Activated T-helper 2 cell treated with anti-CD3 and anti-CD28 coated beads, Interferon-gamma antibody, Interleukin-2, Interleukin-4, amounts not matched to agents 10 μg/mL and 5 μg/mL and 100 μg/mL, durations not matched to agents 14 hours and 24 hours and 36 hours (primary cell): ENCODE results near the gene SREK1IP1. TPM values are rescaled to one million over a fixed set of nuclear protein-coding genes. Genes with fewer than 3 reads are reported as not detected.

Experiments
- DNase-seq: peaks from one replicate; pipeline ENCODE4 v3.0.0; 2021; ENCODE audit warnings: low spot score
- H3K27ac Mint-ChIP-seq: one replicate; pipeline ENCODE4 v1.8.0; 2021; ENCODE audit warnings: mixed read lengths
- H3K27me3 Mint-ChIP-seq: one replicate; pipeline ENCODE4 v1.8.0; 2021; ENCODE audit warnings: low read depth, mixed read lengths
- H3K36me3 Mint-ChIP-seq: one replicate; pipeline ENCODE4 v1.8.0; 2021; ENCODE audit warnings: low read depth, mixed read lengths
- H3K4me1 Mint-ChIP-seq: one replicate; pipeline ENCODE4 v1.8.0; 2021; ENCODE audit warnings: low read depth, mixed read lengths
- H3K4me3 Mint-ChIP-seq: one replicate; pipeline ENCODE4 v1.8.0; 2021; ENCODE audit warnings: low read depth, mild to moderate bottlenecking, moderate library complexity, mixed read lengths
- H3K9me3 Mint-ChIP-seq: one replicate; pipeline ENCODE4 v1.8.0; 2021; ENCODE audit warnings: mixed read lengths
- intact Hi-C: fragments of 100-400 bp; cut with micrococcal nuclease; formaldehyde crosslinking; loops from one replicate; pipeline ENCODE4 v1.15.1; 2023
- total RNA-seq: library from RNA; stranded (reverse); gene quantifications from 2 replicates; pipeline ENCODE4 v1.2.3, GENCODE V29; 2022

SREK1IP1 gene
- 30.9 and 32.9 TPM in 2 replicates for total RNA-seq

DNA sequence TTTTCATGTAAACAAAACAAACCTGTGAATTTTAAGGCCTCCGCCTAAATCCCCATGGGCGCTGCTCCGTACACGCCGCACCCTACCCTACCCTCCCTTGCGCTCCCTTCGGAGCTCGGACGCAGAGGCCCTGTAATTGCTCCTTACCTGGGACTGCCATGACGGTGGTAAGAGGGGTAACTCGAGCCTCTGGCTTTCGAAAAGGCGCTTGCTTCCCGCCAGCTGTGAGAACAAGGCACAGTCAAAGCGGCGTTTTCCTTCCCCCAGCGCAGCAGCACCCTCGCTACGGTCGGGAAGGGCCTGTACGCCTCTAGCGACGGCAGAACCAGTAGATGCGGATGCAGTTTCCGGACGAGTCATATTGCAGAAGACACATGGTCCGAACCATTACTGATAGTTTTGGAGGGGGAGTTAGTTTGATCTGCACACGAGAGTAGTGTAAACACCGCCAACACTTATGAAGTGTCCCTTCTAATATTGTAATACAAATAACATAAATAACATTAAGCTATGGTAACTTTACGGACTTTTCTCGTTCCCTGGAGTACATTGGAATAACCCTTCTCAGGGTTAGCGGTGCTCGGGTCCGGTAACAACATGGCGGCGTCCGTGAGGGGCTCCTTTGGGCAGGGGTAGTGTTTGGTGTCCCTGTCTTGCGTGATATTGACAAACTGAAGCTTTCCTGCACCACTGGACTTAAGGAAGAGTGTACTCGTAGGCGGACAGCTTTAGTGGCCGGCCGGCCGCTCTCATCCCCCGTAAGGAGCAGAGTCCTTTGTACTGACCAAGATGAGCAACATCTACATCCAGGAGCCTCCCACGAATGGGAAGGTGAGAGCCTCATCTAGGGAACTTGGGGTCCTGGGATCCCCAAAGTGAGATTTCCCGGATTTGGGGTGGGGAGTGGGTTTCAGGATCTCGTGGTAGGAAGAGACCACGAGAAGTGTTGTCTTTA lies at the start of gene SREK1IP1, which contains the start of gene CWC27:
TSS of gene SREK1IP1 (minus strand) at position 334 of the 955 bp plus-strand sequence. CDS start at position 160, 174 bp downstream.
TSS of gene CWC27 (plus strand) at position 573 of the 955 bp plus-strand sequence. CDS start at position 790, 217 bp downstream.
- intact Hi-C loops, result loop anchor here (1.0 to 5.0 kb wide), 5 partner anchors 16 to 856 kb away; partner anchors contain the start of genes ADAMTS6, CENPK, PPWD1 and SHLD3
- Mint-ChIP-seq H3K4me1 (peaks cover 47% of the 10 kb centered on the region), H3K27me3 (no peaks in the 10 kb centered on the region), H3K4me3 (peak within 1 kb of the TSS; percentile 98), H3K36me3 (peaks cover 18% of the 10 kb centered on the region), H3K27ac (peak within 1 kb of the TSS; percentile 96), H3K9me3 (no peaks in the 10 kb centered on the region)
- DNase-seq, result peak; percentile 79

DNA sequence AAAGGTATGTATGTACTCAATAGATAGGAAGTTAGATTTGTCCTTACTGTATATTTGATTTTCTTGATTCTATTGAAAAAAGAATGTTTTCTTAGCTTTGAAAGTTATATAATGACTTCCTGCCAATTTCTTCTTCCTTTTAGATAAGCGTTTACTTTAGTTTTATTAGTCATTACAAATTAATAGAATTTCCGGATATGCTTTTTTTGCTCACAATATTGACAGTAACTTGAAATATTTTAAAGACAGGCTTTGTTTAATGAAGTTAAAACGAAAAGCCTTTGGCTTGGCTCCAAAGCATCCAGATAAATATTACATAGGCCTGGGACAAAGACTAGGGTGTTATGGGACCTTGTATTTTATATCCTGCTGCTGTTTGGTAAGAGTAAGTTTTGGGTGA lies 49.8 kb upstream of the SREK1IP1 start:
- intact Hi-C loops, result loop anchor here (10.0 kb wide), 1 partner anchor 287 kb away; no protein-coding TSS in a partner anchor
- no peaks in the 10 kb centered on the region for H3K27me3 Mint-ChIP-seq
- H3K4me3 Mint-ChIP-seq, result no peak overlapping the region
- no peak for DNase-seq
- peaks cover 5% of the 10 kb centered on the region for H3K9me3 Mint-ChIP-seq
- no peak overlapping the region for H3K27ac Mint-ChIP-seq
- H3K36me3 Mint-ChIP-seq, result peaks cover 35% of the 10 kb centered on the region
- peaks cover 25% of the 10 kb centered on the region for H3K4me1 Mint-ChIP-seq

DNA sequence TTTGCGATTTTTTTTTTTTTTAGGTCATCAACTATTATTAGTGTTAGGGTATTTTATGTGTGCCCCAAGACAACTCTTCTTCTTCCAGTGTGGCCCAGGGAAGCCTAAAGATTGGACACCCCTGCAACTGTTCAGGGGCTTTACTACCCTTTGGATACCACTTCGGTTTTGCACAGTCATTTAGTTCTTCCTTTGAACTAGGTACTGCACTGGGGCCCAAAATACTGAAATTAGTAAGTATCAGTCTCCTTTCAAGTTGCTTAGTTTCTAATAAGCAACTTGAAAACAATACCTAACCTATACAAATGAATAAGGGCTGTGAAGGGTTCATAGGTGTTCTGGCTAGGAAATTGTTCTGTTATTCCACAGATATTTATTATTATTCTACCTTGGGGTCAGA lies 45.6 kb upstream of the SREK1IP1 start:
- intact Hi-C loops, result loop anchor here (5.0 to 10.0 kb wide), 3 partner anchors 223 to 373 kb away; no protein-coding TSS in a partner anchor
- H3K9me3 Mint-ChIP-seq, result no peaks in the 10 kb centered on the region
- no peak overlapping the region for H3K4me3 Mint-ChIP-seq
- H3K36me3 Mint-ChIP-seq, result peaks cover 21% of the 10 kb centered on the region
- H3K27ac Mint-ChIP-seq, result no peak overlapping the region
- no peaks in the 10 kb centered on the region for H3K27me3 Mint-ChIP-seq
- no peak for DNase-seq
- H3K4me1 Mint-ChIP-seq, result peaks cover 14% of the 10 kb centered on the region

DNA sequence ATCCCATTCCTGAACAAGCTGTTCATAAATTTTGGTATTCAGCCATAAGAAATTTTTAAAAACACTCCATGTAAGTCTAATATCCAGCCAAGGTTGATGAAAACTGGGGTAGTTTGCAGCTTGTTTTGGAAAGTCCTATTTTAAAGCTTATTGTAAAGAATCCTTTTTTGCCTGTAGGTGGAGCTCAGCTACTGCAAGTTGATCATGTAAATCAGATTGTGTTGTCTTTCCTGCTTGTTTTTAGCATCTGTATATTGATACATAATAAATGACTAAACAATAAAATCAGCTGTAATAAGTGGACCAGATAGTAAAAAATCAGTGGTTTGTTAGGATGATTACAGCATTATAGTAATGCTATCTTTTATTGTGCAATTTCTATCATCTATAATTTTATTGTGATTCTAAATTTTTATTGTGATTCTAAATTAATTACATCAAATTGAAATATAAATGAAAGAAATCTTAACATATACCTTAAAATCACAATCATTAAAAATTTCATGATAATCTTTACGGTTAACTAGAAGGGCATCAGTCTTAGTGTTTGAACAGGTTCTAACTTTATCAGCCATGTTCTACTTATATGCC lies 42.7 kb upstream of the SREK1IP1 start:
- H3K27ac Mint-ChIP-seq, result no peak overlapping the region
- peaks cover 7% of the 10 kb centered on the region for H3K4me1 Mint-ChIP-seq
- H3K27me3 Mint-ChIP-seq, result no peaks in the 10 kb centered on the region
- intact Hi-C loops, result loop anchor here (1.0 to 10.0 kb wide), 4 partner anchors 226 to 672 kb away; no protein-coding TSS in a partner anchor
- H3K36me3 Mint-ChIP-seq, result peaks cover 7% of the 10 kb centered on the region
- H3K9me3 Mint-ChIP-seq, result no peaks in the 10 kb centered on the region
- no peak for DNase-seq
- H3K4me3 Mint-ChIP-seq, result no peak overlapping the region

DNA sequence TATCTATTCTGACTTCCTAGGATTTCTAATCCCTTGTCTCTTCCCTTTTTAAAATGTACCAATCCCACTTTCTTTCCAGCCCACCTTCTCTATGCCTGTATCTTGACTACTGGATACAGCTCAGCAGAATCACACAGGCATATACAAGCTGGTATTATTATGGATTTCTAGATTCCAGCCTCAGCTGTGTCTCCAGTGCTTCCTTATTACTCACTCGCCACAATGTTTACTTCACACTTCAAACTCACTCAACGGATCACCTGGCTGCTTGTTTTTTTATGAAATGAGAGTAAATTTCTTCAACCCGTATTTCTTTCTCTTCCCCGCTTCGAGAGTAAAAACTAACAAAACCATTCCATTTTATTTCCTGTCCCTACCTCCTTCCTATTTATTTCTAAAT lies 39.0 kb upstream of the SREK1IP1 start:
- no peaks in the 10 kb centered on the region for H3K9me3 Mint-ChIP-seq
- no peak for DNase-seq
- no peaks in the 10 kb centered on the region for H3K27me3 Mint-ChIP-seq
- intact Hi-C loops, result no loop called here
- H3K4me3 Mint-ChIP-seq, result no peak overlapping the region
- H3K27ac Mint-ChIP-seq, result no peak overlapping the region
- H3K4me1 Mint-ChIP-seq, result no peaks in the 10 kb centered on the region
- peaks cover 3% of the 10 kb centered on the region for H3K36me3 Mint-ChIP-seq

DNA sequence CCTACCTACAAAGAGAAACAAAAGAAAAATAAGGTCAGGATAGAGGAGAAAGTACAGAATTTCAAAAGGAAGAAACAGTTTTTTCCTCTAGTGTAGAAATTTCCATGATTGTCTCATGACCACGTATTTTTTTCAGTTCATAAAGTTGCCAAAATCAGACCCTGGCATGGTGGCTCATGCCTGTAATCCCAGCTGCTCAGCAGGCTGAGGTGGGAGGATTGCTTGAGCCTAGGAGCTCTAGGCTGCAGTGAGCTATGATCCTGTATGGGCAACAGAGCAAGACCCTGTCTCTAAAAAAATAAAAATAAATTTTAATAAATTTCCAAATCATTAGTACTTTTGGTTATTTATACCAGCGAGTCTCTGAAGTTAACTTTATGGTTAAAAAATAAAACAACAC lies 38.0 kb upstream of the SREK1IP1 start:
- no peaks in the 10 kb centered on the region for H3K4me1 Mint-ChIP-seq
- no peak overlapping the region for H3K4me3 Mint-ChIP-seq
- no peaks in the 10 kb centered on the region for H3K9me3 Mint-ChIP-seq
- intact Hi-C loops, result no loop called here
- no peak for DNase-seq
- peaks cover 3% of the 10 kb centered on the region for H3K36me3 Mint-ChIP-seq
- no peak overlapping the region for H3K27ac Mint-ChIP-seq
- no peaks in the 10 kb centered on the region for H3K27me3 Mint-ChIP-seq

DNA sequence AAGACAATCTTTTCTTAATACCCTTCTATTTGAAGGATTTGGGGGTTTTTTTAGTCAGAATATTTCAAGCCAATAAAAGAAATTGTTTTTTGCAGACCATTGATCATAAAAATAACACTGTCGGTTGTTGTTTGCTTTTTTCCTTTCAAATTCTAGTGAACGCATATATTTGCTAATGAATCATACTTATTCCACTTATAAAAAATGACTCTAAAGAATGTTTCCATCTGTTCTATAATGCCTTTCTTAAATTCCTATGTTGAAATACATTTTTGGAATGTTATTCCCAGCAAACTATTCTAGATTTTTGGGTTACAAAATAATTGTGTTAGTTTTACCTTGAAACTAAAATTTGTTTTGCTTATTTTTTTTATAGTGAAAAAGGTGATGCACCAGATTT lies 32.4 kb upstream of the SREK1IP1 start:
- no peak for DNase-seq
- no peaks in the 10 kb centered on the region for H3K27me3 Mint-ChIP-seq
- peaks cover 9% of the 10 kb centered on the region for H3K36me3 Mint-ChIP-seq
- H3K4me1 Mint-ChIP-seq, result no peaks in the 10 kb centered on the region
- H3K4me3 Mint-ChIP-seq, result no peak overlapping the region
- intact Hi-C loops, result no loop called here
- no peak overlapping the region for H3K27ac Mint-ChIP-seq
- H3K9me3 Mint-ChIP-seq, result no peaks in the 10 kb centered on the region

DNA sequence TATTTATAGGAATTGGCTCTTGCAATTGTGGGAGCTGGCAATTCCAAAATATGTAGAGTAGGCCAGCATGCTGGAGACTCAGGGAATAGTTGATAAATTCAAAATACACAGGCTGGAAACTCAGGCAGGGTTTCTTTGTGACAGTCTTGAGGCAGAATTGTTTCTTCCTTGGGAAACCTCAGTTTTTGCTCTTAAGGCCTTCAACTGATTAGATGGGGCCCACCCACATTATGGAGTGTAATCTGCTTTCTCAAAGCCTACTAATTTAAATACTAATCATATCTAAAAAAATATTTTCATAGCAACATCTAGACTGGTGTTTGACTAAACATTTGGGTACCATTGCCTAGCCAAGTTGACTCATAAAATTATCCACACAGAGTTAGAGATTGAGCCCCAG lies 27.8 kb upstream of the SREK1IP1 start:
- no peak for DNase-seq
- Mint-ChIP-seq H3K36me3 (peaks cover 9% of the 10 kb centered on the region), H3K4me1 (no peaks in the 10 kb centered on the region), H3K4me3 (no peak overlapping the region), H3K27me3 (no peaks in the 10 kb centered on the region), H3K9me3 (no peaks in the 10 kb centered on the region), H3K27ac (no peak overlapping the region)
- intact Hi-C loops, result no loop called here

DNA sequence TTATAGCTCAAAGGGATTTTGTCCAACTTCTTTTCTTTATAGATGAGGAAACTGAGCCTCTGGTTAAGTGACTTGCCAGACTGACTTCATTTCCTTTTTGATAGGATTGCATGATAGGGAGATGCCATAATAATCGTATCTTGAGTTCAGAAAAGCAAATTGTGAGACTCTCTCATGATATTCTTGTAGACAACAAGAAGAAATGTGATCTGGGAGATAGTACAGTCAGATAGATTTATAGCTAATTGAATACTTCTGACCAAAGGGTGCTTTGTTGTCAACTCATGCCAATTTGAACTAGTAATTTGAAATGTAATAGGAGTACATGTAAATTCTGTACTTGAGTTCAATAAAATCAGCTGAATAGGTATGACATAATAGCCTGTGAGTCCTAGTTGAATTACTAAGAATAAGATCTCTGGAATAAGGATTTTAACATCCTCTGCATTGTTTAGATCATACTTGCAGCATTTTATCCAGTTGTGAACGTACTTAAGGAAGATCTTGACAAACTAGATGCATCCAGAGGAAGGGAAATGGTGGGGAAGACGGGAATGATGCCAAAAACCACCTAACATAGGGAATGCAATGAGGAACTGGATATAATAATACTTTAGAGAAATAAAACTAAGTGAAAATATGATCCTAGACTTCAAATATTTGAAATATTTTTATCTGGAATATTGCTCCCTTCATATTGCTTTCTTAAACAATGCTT lies 25.7 kb upstream of the SREK1IP1 start:
- no peak overlapping the region for H3K4me3 Mint-ChIP-seq
- intact Hi-C loops, result no loop called here
- H3K27me3 Mint-ChIP-seq, result no peaks in the 10 kb centered on the region
- DNase-seq, result no peak
- no peak overlapping the region for H3K27ac Mint-ChIP-seq
- peaks cover 9% of the 10 kb centered on the region for H3K36me3 Mint-ChIP-seq
- no peaks in the 10 kb centered on the region for H3K9me3 Mint-ChIP-seq
- H3K4me1 Mint-ChIP-seq, result peaks cover 5% of the 10 kb centered on the region

DNA sequence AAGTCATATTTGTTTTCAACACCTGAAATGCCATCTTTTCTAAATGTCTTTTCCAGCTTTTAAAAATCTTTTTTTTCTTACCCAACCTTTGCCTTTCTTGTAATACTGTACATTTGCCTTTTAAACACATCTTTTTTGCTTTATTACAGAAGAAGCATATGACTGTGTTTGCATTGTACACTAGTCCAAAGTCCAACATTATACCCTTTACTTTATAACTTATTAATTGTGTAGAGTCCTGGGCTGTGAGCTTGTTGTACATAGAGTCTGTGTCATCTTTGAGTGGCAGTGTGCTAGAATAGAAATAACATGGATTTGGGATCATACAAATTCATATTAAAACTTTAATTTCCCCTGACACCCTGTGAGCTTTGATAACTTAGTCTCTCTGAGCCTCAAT lies 24.0 kb upstream of the SREK1IP1 start:
- peaks cover 9% of the 10 kb centered on the region for H3K36me3 Mint-ChIP-seq
- peaks cover 8% of the 10 kb centered on the region for H3K4me1 Mint-ChIP-seq
- no peak overlapping the region for H3K27ac Mint-ChIP-seq
- intact Hi-C loops, result no loop called here
- no peaks in the 10 kb centered on the region for H3K9me3 Mint-ChIP-seq
- H3K27me3 Mint-ChIP-seq, result no peaks in the 10 kb centered on the region
- no peak for DNase-seq
- no peak overlapping the region for H3K4me3 Mint-ChIP-seq

DNA sequence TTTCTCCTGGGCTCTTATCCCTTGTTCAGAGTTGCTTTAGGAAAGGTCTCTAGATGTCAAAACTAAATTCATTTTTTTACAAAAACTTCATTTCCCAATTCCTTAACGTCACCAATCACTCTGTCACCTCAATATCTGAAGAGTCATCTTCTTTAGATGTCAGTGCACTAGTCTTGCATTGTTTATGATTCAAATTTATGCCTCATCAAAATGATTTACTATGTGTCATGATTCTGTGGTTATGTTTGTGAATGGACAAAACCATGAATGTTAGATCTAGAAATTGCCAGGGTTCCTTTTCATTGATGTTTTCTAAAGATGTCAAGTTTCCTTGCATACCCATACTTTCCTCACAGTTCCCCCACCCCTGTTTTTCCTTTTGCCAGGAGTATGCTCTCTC lies 21.7 kb upstream of the SREK1IP1 start:
- Mint-ChIP-seq H3K27ac (no peak overlapping the region), H3K9me3 (no peaks in the 10 kb centered on the region), H3K4me1 (peaks cover 10% of the 10 kb centered on the region), H3K4me3 (no peak overlapping the region), H3K36me3 (peaks cover 18% of the 10 kb centered on the region), H3K27me3 (no peaks in the 10 kb centered on the region)
- intact Hi-C loops, result no loop called here
- DNase-seq, result no peak

DNA sequence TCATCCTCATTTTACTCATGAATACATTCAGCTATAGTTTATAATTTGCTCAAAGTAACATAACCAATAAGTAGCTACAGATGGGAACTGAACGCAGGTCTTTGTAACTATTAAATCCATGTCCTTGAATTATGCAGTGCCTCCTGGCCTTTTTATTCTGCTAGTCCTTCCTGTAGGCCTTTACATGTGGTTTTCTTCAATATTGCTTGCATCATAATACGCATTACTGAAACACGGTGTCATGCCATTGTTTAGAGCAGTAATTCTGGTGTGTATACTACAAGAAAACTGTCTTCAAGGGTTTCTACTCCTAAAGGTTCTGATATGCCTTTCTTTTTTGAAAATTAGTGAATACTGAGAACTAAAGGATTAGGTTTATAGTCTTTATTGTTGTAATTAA lies 21.0 kb upstream of the SREK1IP1 start:
- Mint-ChIP-seq H3K4me3 (no peak overlapping the region), H3K27me3 (no peaks in the 10 kb centered on the region), H3K9me3 (no peaks in the 10 kb centered on the region), H3K4me1 (peaks cover 10% of the 10 kb centered on the region), H3K36me3 (peaks cover 19% of the 10 kb centered on the region), H3K27ac (no peak overlapping the region)
- no peak for DNase-seq
- intact Hi-C loops, result no loop called here
